Stimulated activated CD4-positive, alpha-beta T cell treated with anti-CD3 and anti-CD28 coated beads, Interleukin-1b, Interleukin-23, amount 100 ng/mL, for 1 hour (primary cell): ENCODE results near the gene RRH.
"Not testable (repeated sequence)": the region's sequence is repeated elsewhere in the genome, so short reads cannot be mapped to it uniquely, and the experiment has no call there.

ENCODE experiments used
- DNase-seq, 2 donors: peaks; one replicate each; pipeline ENCODE4 v3.0.0-alpha.2; 2020; ENCODE audit warnings: low read depth in 2 of 2

RRH gene

DNA sequence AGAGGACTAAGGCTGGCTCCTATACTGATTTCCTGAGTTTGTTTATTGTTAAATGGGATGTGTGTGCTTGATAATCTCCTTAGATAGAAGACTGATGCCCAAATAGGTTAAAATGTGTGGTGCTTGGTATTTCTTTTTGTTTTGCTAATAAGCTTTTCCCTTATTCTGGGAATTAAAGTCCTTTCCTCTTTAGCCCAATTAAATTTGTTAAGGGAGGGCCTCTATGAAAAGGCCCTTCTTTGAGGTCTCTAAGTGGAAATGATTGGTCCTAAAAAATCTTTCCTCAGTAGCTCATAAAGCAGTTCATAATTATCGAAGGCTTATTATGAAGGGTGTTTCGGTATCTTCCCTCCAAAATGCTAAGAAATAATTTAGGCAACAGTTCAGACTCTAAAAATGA is at the start of gene RRH:
RRH (plus strand) TSS at position 301 of the 400 bp plus-strand sequence; CDS start at position 357, 56 bp downstream.
- no peak for DNase-seq

GRCh38 chr4:109782092-109782491 is 45.7 kb upstream of the RRH start:
- not testable (repeated sequence) for DNase-seq

DNA sequence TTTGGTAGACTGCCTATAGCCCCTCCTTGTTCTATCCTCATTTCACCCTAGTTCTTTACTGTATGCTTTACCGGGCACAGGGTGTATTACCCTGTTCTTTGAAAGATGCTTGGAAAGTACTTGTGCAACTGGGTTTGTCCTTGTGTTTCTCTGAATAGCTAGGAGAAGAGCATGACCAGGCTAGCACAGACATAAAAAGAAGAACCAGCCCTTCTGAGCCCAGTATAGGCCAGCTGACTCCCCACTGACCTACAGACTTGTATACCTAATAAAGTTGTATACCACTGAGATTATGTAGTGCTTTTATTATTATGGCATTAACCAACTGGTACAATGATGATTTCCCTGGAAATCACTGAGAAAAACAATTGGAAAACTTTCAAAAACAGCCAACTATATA is 40.9 kb upstream of the RRH start:
- DNase-seq: no peak

- no peak for DNase-seq
These were observed 40.0 kb upstream of the RRH start for GRCh38 chr4:109787807-109788206.

- DNase-seq: no peak
These were observed 32.7 kb upstream of the RRH start for GRCh38 chr4:109795059-109795458.

DNA sequence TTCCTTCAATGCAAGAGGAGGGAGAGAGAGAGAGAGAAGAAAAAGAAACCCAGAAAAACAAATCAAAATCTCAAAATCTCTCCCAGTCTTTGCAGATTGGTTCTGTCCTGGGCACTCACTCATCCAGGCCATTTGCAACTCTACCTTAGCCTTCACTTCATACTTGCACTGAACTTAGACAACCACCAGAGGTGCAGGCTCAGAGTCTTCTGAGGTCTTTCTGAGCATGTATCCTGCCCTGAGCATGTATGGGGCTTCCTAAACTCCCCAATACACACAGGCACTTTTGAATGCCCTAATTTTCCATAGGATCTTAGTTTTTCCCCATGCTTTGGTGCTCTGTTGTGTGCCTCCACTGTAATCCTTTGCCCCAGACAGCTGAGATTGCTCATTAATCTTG is 28.9 kb upstream of the RRH start:
- no peak for DNase-seq

- DNase-seq: no peak
These were observed 26.5 kb upstream of the RRH start for GRCh38 chr4:109801099-109801789.

DNA sequence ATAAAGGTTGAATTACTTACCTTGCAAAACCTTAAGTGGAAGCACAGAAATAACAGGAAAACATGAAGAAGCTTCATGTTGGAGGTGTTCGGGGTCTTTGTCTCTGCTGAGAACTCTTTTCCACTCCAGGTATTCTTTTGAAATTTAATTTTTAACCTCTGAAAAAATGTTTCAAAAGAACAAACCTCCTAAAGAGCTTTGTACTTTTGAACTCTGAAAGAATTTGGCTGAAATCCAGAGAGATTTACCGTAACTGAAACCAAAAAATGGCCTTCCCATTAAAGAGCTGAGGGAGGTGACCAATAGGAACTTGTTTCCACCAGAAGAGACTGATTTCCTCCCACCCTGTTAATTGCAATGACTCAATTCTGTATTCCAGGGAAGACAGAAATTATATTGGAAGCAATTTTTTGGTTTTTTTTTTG is 25.9 kb upstream of the RRH start, which contains the start of gene CFI:
CFI (minus strand) TSS at position 105 of the 425 bp plus-strand sequence; CDS start at position 77, 28 bp downstream.
- DNase-seq: no peak

DNA sequence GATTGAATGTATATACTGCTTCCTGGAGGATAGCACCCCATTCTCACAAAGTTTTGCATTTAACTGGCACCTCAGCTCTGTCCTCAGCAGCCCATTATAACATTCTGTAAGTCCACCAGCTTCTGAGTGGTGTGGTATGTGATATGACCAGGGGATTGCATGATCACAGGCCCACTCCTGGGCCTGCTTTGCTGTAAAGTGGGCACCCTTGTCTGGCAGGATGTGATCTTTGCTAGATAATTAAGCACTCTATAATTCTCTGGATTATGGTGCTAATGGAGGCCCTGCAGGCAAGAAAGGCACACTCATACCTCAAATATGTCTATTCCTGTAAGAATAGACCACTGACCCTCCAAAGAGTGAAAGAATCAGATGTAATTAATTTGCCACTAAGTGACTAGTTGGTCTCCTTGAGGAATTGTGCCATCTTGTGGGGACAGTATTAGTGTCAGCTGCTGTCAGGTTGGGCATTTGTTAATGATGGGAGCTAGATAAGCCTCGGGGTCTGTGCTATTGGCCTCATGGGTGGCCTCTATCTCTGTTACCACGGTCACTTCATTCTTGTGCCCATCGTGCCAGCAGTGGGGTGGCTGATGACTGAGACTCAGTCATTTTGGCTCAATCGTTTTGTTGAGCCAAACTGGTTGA is 23.7 kb upstream of the RRH start:
- no peak for DNase-seq

- DNase-seq: no peak
These were observed 18.1 kb upstream of the RRH start for GRCh38 chr4:109809655-109810054.

DNA sequence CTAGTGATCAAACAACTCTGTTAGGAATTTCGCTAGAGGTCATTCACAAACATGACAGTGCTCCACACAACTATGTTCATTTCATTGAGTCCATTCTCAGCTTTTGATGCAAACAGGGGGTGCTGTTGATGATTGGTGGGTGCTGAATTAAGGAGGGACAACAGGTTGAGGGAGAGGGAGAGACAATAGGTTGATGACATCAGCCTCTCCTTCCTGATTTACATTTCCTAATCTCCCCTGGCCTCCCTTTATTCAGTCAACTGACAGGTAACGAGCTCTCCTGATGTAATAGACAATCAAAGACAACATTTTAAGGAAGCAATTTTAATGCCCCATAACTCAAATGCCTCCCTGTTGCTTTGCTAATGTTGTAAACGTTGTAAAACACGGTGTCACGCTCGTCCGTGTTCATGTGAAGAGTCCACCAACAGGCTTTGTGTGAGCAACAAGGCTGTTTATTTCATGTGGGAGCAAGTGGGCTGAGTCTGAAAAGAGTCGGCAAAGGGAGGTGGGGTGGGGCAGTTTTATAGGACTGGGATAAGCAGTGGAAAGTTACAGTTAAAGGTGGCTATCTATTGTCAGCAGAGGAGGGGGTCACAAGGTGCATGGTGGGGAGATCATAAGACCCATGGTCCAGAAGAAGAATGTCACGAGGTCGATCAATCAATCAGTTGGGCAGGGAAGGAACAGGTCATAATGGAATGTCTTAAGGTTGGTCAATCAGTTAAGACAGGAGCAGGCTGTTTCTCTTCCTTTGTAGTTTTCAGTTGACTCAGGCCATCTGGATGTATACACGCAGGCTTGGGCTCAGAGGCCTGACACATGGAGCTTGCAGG is 17.0 kb upstream of the RRH start:
- no peak for DNase-seq

- DNase-seq: no peak
These were observed 16.1 kb upstream of the RRH start for GRCh38 chr4:109811707-109812106.

DNA sequence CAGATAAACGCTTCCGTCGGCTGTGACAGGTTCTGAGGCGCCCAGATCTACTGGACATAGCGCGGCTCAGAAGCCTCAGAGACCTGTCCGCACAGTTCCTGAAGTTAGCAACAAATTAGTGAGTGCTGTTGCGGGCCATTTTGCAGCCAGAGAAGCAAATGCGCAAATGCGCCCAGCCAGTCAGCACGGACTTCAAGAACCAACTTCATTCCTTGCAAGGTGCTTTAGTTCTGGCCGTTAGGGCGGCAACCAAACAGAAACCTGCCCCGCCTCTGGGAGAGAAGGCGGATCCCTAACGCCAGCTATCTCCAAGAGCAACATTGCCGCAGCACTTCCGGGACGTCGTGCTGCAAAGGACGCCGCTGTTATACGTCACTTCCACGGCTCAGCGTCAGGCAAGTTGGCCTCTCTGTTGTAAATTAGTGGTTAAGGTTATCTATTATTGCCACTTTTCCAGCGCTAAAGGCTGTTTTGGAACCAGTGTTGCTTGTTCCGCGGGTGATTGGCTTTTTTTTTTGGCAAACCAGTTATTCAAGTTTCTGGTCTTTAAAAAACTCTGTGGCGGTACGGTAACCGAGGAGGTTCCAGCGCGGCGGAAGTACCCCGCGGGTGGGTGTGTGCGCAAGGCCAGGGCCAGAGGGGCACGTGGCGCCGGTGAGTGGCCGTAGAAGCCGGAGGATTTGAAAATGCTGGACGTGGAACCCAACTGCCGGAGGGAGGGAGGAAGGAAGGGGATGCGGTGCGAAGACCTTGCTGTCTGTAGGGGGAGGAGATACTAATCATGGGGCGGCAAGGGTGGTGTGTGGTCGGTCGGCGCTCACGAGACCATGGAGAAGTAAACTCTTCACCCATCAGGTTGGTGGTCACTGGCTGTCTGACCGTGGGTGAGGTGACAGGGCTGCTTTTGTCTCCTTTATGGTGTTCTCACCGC is 12.4 kb upstream of the RRH start, which contains the start of gene GAR1:
GAR1 (plus strand) TSS at position 612 of the 931 bp plus-strand sequence. CDS start 403 bp downstream, outside the sequence.
- peak; percentile 53 to 61 for DNase-seq

- DNase-seq: peak; percentile 3 to 8
These were observed 11.7 kb upstream of the RRH start for GRCh38 chr4:109816082-109816442.

DNA sequence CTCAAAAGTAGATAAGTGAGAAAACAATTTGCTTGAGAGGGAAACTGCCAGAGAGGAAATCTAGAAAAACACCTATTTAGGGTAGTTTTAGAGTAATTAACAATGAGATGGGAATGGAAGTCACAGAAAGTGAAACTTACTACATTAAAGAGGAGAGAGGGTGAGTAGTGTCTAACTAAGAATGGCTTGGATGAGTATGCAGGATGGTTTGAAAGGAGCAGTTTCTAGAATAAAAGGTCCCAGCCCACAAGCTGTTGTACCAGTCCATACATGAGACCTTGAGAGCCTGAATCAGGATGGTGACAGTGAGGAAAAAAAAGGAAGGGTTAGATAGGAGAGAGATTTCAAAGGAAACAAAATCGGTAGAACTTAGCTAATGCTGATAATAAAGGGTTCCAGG is 10.9 kb upstream of the RRH start:
- no peak for DNase-seq

DNA sequence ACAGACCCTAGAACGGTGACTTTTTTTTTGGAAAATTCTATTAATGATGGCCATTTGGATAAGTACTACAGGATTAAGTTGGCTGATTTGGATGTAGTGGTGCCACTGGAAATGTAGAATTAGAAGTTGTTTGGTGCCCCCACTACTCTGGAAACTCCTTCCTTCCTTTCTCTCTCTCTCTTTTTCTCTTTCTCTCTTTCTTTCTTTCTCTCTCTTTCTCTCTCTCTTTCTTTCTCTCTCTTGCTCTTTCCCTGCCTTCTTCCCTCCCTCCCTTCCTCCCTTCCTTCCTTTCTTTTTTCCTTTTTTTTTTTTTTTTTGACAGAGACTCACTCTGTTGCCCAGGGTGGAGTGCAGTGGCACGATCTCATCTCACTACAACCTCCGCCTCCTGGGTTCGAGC is 9.5 kb upstream of the RRH start:
- no peak for DNase-seq

DNA sequence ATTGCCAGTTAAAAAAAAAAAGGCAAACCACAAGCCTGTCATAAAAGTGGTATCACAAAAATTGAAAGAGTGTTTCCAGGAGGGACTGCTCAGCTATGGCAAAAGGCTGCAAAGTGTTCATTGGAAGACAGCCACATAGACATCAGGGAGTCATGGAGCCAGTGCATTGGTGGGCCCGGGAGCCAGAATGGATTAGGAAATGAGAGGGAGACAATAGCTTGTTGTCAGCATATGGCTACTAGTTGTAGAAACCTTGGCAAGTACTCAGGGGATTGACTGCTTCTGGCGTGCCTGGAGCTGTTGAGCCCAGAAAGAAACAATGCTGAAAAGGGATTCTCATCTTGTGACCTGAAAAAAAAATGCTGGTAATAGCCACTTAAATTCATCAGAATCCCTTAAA is 7.2 kb upstream of the RRH start:
- DNase-seq: no peak

DNA sequence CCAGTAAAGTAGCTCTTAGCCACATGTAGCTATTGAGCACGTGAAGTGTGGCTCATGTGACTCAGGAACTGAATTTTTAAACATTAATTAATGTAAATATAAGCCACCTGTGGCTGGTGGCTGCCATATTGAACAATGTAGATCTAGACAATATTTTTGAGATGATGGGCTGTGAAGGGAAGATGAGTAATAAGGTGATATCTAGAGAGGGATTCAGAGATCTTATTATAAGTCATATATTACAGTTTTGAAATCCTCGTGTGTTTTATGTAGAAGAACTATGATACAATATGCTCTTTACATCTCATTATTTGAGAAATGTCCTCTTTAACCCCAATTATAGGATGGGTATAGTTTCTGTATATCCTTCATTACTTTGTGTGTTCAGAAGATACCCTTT is 6.6 kb upstream of the RRH start:
- DNase-seq: no peak

DNA sequence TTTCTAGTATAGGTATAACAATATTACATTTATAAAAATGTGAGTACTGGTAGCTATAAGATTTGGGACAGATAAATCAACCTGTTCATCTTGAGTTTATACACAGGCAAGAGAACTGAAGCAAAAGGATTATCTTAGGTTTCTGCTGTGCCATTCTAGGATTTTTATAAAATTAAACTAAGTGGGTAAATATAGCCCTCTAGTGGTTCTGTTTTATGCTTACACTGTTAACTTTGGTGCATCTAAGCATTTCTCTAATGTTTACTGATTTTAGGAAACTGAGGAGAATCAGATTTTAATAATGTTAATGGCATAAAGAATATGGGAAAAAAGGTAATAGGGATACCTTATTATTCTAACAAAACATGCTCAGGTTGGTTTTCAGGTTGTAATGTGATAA is 1.1 kb upstream of the RRH start:
- no peak for DNase-seq

- no peak for DNase-seq
These were observed 6.0 kb downstream of the RRH start for GRCh38 chr4:109833756-109834155.

DNA sequence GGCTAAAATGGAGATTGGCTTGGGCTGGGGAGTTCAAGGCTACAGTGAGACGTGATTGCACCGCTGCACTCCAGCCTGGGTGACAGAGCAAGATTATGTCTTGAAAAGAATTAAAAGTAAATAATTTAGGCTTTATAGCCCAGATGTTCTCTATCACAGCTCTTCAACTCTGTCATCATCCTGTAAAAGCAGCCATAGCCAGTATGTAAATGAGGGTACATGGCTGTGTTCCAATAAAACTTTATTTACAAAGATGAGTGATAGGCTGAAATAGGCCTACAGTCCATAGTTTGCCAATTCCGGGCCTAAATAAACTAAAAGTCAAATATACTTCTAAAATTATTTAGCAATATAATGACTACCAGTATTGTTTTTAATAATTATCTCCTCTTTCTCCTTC is 9.2 kb downstream of the RRH start:
- DNase-seq: no peak
